HG02588 (cell line): Measurements from ENCODE around the gene CLIC1.

ENCODE experiments used
- ATAC-seq: cut with Tn5 transposase; IDR thresholded peaks from one replicate; pipeline ENCODE4 v1.9.1; 2021; ENCODE audit warnings: mild to moderate bottlenecking, moderate library complexity; ENCODE audit not compliant: unreplicated experiment

CLIC1 gene

DNA sequence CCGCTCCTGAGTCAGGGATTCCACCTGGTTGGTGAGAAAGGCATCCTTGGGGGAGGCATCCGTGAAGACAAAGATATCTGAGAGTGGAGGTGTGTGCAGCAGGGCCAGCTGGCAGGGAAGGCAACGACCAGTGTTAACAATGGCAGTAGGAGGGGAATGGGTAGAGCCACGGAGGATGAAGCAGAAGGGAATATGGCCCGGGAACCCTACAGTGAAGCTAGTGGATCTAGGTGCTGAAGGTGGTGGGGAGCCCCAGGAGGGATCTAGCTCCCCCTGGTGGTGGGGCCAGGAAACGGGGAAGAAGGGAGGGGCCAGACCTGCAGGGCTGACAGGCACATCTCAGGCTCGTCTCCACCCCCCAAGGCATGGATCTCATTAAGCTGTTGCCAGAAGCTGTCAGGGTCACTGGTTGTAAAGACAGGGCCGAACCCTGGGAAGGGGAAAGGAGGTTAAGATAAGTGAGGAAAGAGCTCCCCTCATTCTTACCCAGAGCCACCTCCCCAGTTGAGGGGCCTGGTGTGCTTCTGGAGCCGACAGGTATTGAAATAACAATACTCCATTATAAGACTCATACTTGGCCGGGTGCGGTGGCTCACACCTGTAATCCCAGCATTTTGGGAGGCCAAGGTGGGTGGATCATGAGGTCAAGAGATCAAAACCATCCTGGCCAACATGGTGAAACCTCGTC is 33.5 kb upstream of the CLIC1 start:
- ATAC-seq = no peak

DNA sequence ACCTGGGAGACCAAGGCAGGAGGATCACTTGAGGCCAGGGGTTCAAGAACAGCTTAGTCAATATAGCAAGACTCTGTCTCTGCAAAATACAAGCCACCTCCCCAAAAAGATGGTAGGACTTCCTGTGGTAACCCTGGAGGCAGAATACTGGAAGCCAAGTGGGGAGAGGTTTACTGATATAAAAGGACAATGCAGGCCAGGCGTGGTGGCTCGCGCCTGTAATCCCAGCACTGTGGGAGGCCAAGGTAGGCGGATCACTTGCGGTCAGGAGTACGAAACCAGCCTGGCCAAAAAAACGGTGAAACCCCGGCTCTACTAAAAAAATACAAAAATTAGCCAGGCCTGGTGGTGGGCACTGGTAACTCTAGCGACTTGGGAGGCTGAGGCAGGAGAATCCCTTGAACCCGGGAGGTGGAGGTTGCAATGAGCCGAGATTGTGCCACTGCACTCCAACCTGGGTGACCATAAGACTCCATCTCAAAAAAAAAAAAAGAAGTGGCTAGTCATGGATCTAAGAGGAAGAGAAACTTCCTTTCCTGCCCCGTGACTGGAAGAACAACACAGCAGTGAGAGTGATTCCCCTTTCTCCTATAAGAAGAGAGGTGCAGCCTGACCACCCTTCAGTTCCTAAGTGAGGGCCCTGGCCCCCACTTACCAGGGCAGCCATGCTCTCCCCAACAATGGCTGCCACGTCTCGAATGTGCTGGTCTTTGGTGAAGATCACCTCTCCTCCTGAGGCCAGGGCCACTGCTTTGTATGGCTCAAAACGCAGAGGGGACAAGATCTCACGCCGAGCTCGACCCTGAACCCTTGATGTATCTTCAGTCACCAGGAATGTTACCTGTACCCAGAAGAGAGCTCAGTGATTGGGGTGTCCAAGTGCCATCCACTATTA is 32.3 kb upstream of the CLIC1 start:
- no peak for ATAC-seq

DNA sequence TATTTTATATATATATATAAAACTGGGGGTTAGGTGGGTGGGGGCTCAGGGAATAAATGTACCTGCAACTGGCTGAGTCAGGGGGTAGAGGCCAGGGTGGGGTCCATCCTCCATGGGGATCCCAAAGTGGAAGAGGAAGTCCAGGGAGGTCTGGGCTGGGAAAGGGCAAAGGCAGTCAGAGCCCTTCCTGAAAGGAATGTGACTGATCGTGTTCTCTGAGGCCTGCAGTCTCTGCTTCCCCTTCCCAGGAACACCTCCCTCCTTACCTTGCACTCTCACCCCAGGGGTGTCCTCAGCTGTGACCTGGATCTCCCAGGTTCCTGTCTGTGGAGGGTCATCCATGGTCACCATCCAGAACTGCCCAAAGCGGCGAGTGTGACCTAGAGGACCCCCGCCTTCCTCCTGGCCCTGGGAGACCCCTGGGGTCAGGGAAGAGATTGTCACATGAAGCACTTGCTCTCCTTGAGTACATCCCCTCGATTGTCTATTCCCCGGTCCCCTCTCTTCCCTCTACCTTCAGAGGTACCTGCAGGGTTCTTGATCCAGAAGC is 30.8 kb upstream of the CLIC1 start:
- ATAC-seq = no peak

DNA sequence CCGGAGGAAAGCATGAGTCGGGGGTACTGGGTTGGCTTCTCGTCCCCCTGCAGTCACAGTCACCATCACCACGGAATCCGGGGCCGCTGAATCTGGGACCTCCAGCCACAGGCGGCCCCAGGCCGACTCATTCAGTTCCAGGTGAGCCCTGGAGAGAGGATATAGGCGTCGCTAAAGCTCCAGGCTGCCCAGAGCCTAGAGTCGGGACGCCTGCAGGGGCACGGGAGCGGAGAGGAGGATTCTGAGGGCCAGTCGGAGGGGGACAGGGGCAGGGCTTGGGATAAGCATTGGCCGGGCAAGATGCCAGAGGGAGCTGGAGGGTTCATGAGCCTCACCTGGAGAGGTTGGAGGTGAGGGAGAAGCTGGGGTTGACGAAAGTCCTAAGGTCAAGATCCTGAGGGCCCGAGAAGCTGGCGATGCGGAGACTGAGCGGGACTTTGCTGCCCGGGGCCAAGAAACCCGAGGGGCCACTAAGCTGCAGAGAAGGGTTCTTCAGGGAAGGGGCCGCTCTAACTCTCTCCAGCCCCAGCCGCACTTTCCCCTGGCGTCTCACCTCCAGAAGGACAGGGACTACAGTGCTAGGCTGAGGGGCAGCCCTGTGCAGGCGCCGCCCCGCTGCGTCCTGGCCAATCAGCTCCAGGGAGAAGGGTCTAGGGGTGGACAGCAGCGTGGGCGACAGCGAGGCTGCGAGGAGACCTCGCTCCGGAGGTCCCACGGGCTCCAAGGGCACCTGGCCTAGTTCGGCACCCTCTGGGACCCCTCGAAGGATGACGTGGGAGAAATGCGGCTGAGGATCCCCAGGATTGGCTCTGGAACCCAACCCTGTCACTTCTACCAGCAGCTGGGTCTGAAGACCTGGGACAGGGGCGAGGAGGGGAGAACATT is 29.8 kb upstream of the CLIC1 start:
- no peak for ATAC-seq

DNA sequence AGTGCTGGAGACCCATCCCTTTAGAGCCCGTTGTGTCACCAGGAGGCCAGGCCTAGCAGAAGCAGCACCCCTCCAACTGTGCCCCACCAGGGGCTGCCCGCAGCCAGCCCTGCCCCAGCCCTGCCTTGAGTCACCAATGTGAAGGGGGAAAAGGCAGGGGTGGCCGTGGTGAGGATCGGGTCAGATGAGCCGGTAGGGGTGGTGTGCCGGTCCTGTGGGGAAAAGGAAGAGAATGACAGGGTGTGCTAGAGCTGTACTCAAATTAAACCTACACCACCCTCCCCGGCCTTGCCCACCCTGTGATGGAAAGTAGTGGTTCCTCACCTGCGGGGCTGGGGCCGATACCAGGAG is 29.2 kb upstream of the CLIC1 start:
- ATAC-seq = no peak

DNA sequence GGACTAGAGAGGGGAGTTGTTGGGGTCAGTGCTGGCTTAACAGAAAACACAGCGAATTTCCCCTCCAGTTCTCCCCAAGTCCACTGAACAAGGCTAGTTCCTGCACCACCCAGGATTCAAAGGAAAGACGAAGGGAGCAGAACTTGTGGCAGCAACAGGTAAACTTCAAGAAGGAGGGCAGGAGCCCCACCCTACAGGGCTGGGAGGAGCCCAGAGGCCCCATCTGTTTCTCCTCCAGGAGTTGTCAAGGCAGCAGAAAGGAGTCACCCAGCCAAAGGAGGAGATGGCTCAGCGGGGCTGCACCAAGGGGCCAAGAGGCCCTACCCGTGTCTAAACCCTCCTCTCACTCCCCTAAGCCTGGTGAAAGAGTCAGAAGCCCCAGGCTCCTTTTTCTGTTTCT is 27.9 kb upstream of the CLIC1 start:
- ATAC-seq = no peak

DNA sequence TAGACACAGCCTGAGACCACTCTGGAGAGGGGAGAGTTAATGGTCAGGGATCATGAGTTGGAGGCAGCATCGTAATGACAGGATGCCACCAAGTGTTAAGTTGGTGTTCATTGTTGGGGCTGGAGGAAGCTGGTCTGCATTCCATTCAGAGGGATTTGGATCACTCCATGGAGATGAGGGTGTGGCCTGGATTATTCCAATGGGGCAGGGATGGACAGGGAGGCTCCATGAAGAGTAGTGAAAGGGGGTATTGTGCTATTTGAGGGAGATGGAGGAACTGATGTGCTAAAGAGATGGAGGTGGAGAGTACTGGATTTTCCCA is 27.2 kb upstream of the CLIC1 start:
- ATAC-seq = no peak

DNA sequence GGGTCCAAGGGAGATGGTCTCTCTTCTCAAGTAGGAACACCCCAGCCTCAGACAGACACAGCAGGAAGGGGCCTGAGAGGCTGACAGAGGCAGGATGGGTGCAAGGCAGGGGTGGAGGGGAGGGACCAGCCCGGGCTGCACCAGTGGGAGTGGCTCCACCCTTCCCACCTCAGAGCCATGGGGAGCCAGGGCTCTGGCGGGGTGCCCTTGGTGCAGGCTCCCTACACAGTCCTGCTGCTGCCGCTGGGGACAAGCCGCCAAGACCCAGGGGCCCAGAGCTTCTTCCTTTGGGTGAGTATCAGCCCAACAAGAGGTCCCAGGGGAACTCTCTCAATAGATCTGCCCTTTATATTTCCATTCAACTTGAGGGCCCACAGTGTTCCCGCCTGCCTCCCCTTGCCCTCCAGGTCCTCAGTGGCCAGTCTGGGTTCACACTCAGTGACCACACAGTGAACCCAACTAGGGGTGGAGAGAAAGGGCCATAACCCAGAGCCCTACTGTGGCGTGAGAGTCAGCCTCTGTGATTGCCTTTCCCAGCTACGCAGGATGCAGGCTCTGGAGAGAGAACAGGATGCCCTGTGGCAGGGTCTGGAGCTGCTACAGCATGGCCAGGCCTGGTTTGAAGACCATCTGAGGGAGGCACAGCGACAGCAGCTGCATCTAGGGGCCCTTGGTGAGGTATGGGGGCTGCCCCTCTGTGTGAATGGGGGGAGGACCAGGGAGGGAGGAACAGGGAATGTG is 26.7 kb upstream of the CLIC1 start:
- ATAC-seq = no peak

DNA sequence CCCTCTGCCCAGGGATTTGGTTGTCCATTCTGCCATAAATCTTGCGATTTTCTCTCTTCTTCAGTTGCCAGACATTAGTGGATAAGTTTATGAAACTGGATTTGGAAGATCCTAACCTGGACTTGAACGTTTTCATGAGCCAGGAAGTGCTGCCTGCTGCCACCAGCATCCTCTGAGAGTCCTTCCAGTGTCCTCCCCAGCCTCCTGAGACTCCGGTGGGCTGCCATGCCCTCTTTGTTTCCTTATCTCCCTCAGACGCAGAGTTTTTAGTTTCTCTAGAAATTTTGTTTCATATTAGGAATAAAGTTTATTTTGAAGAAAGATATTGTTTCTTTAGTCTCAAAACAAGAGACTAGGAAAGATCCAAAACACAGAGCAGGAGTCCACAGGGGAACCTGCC is 26.0 kb upstream of the CLIC1 start, which contains the start of gene SAPCD1:
Gene SAPCD1, plus strand, starts transcription at position 301 of the 400 bp plus-strand sequence. CDS start 399 bp downstream, outside the sequence.
- no peak for ATAC-seq

DNA sequence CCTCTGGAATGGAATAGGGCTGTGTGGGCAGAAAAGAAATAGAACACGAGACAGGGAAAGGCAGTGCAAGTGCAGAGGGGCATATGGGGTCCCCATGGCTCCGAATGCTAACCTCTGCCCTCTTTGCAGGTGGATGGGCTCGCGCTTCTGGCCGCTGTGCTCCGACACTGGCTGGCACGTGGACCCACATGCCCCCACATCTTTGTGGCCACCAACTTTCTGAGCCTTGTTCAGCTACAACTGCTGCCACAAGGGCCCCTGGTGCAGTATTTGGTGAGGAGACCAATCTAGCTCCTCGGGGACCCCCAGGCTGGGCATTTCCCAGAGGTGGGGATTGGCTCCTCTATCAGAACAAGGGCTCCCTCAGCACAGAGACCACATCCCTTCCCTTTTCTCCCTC is 25.0 kb upstream of the CLIC1 start:
- no peak for ATAC-seq

DNA sequence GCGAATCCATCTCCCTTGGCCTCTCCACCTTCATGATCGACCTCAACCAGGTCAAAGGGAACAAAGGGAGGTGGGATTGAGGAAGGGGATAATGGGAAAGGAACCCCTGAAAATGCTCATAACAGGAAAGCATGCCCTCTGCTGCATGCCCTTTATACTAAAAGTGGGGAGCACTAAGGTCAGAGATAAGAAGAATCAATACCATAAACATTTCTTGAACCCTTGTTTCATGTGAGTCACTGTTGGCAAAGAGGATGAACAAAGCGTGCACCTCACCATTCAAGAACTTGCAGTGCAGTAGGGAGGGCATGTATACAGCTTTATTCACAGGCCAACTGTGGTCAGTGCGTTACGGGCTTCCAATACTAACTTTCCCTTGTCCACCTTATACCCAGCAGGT is 24.5 kb upstream of the CLIC1 start:
- no peak for ATAC-seq

DNA sequence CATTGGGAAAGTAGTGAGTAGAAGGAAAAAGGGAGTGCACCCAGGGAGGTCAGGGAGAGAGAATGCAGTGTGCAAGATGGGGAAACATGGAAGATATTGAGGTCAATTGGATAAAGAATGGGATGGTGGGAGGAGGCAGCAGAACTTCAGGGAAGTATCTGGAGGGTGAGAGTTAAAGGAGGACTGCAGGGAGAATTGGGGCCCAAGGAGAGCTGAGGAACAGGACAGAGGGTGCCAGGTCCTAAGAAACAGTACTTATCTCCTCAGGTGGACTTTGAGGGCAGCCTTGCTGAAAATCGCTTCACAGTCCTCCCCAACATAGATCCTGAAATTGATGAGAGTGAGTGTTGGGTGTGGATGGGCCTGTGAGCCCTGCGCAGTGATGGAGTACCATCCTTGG is 22.0 kb upstream of the CLIC1 start:
- ATAC-seq = no peak

DNA sequence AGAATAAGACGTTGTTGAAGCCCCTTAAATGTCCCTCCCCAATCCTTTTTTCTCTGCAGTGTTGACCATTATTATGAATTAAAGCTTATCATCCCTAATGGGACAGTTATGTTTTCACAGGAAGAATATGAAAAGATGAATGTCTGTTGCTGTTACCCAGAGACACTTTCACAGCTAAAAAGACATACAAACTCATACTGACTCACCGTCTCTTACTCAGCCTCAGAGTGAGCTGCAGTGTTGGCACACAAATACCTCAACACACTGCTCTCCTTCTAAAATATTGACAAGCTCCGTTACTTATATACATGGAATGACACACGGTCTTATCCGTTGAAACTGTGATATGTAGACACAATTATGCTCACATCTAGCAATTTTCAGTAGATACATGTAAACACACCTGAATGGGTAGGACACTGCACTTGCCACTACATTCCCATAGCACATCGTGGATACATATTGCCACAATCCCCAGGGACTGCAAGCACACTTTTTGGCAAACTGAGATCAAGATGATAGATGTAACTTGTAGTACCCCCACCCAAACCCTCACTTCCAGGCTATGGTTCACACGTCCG is 16.5 kb upstream of the CLIC1 start:
- ATAC-seq = no peak

DNA sequence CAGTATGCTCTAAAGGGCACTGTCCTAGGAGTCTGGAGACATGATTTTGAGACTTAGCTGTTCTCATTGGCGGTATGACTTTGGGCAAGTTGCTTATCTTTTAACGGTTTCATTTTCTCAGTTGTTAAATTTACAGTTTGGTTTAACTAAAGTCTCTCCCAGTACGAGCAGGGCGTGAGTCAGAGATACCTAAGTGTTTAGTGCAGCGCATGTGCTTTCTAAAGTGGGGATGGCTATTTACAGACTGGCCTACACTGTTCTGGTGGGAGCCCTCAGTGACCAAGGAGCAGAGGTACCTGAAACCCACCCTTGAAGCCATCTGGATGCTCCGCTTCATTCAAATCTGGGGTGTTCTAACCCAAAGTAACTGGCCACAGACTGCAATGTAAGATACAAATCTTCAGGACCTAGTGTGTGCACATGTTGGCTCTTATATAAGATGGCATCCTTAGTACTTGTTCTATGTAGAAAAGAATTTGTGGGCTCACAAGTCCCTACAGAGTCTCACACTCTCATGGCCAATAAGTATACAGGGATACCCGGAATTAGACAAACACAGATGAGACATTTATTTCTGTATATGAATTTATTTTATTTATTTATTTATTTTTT is 14.2 kb upstream of the CLIC1 start:
- no peak for ATAC-seq

DNA sequence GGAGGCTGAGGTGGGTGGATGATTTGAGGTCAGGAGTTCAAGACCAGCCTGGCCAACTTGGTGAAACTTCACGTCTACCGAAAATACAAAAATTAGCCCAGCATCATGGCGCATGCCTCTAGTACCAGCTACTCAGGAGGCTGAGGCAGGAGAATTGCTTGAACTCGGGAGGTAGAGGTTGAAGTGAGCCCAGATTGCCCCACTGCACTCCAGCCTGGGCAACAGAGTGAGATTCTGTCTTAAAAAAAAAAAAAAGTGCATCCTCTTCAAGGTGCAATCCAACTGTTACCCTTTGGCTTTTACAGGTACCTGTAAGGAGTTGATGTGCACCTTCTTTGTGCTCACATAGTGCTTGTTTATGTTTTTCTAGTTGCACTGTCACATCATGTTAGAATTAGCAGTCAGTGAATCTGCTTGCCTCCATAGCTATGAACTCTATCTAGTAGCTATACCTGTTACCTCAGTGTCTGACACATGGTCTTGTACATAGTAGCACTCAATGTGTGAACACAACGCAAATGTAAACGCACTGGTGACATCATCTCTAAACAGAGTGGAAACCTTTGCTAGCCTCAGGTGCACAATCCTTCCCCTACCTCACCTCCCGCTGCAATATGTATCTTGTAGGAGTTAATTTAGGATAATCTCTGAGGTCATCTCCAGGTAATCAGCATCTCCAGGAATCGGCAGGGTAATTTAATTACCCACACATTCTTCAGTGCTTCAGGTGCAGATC is 13.1 kb upstream of the CLIC1 start:
- ATAC-seq = no peak

DNA sequence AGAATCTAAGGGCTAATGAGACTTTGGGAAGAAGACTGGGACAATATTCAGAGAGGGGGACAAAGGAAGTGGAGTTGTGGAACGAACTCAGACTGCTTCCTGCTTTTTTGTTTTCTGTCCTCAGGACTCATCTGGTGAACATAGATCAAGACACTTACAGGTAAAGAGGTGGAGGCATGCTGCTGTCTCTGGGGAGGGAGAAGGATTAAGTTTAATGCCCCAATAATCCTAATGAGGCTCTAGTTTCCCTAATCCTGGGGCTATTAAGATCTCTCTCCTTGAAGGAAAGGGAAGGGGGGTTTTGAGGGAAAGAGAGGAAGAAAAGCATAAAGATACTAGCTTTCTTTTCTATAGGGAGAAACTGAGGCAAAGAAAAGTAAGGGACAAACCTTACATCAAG is 8.1 kb upstream of the CLIC1 start:
- ATAC-seq = no peak

DNA sequence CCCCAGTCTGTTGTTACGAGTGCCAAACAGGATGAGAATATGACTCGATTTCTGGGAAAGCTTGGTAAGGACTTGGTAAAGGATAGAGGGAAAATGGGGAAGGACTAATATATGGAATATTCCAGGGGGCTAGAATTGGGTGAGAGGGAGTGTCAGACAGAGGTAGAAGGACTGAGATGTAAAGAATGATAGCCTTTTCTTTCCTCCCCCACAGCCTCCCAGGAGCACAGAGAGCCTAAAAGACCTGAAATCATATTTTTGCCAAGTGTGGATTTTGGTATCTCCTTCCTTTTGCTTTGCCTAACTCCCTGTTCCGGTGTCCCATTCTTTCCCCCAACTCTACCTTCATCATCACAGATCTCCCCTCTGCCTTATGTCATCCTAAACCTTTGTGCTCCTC is 6.6 kb upstream of the CLIC1 start:
- no peak for ATAC-seq

DNA sequence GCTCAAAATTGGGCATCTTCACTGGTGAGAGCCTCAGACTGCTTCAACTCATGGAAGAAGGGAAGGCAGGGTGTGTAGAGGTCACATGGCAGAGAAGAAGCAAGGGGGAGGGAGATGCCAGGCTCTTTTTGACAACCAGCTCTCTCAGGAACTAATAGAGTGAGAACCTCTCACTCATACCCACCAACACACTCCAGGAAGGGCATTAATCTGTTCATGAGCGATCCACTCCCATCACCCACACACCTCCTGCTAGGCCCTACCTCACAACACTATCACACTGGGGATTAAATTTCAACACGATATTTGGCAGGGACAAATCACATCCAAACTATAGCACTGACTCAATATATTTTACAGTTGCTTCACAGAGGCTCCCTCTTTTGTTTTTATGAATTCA is 5.5 kb upstream of the CLIC1 start:
- ATAC-seq = no peak
